Panc1 (cell line): ENCODE data around the gene SDR39U1.

Source experiments
- CTCF ChIP-seq: fragments of 450-650 bp; IDR thresholded peaks from 2 replicates; pipeline ENCODE4 v1.5.1; 2017; ENCODE audit warnings: mild to moderate bottlenecking
- POLR2AphosphoS5 ChIP-seq: IDR thresholded peaks from 2 replicates; pipeline ENCODE4 v1.6.1; 2012; ENCODE audit warnings: mild to moderate bottlenecking, low read depth, low read length, moderate library complexity
- SIN3A ChIP-seq: IDR thresholded peaks from 2 replicates; pipeline ENCODE4 v1.6.1; 2012; ENCODE audit warnings: low read depth, mild to moderate bottlenecking, low read length, moderate library complexity, borderline replicate concordance; ENCODE audit not compliant: insufficient read depth
- TCF7L2 ChIP-seq: IDR thresholded peaks from 2 replicates; pipeline ENCODE4 v1.6.1; 2011; ENCODE audit warnings: mild to moderate bottlenecking, low read depth, low read length, inconsistent platforms

GRCh38 chr14:24398653-24399446 lies 43.7 kb downstream of the SDR39U1 start, which contains the start of gene NYNRIN:
- TF ChIP-seq CTCF (no peak), POLR2AphosphoS5 (no peak), SIN3A (no peak), TCF7L2 (no peak)
